Neural cell (in vitro differentiated cells): ENCODE results near the gene FOXK1.

Source experiments
- EZH2 ChIP-seq: fragments of 200-600, 300-800 bp; shearing (Covaris generic), sonication (generic); IDR thresholded peaks from 2 replicates; pipeline ENCODE4 v1.6.1; 2014; ENCODE audit warnings: antibody characterized with exemption, low read length, borderline replicate concordance, mild to moderate bottlenecking; ENCODE audit not compliant: insufficient read depth, poor library complexity, severe bottlenecking
- MXI1 ChIP-seq: fragments of 450-650 bp; conservative IDR thresholded peaks from 2 replicates; pipeline ENCODE4 v1.6.1; 2014; ENCODE audit warnings: antibody characterized with exemption, mild to moderate bottlenecking; ENCODE audit not compliant: poor library complexity, severe bottlenecking
- POLR2AphosphoS5 ChIP-seq: IDR thresholded peaks from 2 replicates; pipeline ENCODE4 v1.6.1; 2012
- TAF1 ChIP-seq: IDR thresholded peaks from 2 replicates; pipeline ENCODE4 v1.6.1; 2012; ENCODE audit warnings: low read depth
- TF ChIP-seq, protein P1 (sequence below): IDR thresholded peaks from 2 replicates; pipeline ENCODE4 v1.6.1; 2012; ENCODE audit warnings: borderline replicate concordance
- TF ChIP-seq, protein P2 (sequence below): fragments of 450-650 bp; IDR thresholded peaks from 2 replicates; pipeline ENCODE4 v1.5.1; 2014; ENCODE audit warnings: antibody characterized with exemption, mild to moderate bottlenecking, moderate library complexity; ENCODE audit not compliant: poor library complexity, severe bottlenecking

DNA sequence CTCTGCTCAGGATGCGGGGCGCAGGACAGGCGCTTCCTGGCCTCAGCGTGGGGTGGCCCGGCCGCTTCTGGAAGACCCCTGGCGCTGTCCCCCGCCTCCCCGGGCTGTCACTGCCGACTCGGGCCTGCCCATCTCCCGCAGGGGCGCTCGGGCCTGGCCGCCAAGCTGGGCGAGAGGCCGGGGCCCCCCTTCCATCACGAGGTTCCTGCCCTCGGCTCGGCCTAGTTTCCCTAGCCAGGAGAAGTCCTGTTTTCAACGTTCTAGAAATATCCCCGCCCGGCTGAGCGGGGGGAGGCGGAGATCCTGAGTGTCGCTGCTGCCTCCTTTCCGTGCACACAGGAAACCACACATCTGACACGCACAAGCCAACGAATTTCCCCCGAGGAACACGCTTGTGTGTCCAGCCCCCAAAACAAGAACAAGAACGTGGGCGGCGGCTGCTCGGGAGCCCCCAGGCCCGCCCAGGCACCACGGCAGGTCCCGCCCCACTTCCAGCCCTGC, 127.0 kb downstream of the FOXK1 start:
- TF ChIP-seq EZH2 (no peak), TAF1 (no peak), POLR2AphosphoS5 (no peak), MXI1 (no peak)
- TF ChIP-seq, protein P1, sequence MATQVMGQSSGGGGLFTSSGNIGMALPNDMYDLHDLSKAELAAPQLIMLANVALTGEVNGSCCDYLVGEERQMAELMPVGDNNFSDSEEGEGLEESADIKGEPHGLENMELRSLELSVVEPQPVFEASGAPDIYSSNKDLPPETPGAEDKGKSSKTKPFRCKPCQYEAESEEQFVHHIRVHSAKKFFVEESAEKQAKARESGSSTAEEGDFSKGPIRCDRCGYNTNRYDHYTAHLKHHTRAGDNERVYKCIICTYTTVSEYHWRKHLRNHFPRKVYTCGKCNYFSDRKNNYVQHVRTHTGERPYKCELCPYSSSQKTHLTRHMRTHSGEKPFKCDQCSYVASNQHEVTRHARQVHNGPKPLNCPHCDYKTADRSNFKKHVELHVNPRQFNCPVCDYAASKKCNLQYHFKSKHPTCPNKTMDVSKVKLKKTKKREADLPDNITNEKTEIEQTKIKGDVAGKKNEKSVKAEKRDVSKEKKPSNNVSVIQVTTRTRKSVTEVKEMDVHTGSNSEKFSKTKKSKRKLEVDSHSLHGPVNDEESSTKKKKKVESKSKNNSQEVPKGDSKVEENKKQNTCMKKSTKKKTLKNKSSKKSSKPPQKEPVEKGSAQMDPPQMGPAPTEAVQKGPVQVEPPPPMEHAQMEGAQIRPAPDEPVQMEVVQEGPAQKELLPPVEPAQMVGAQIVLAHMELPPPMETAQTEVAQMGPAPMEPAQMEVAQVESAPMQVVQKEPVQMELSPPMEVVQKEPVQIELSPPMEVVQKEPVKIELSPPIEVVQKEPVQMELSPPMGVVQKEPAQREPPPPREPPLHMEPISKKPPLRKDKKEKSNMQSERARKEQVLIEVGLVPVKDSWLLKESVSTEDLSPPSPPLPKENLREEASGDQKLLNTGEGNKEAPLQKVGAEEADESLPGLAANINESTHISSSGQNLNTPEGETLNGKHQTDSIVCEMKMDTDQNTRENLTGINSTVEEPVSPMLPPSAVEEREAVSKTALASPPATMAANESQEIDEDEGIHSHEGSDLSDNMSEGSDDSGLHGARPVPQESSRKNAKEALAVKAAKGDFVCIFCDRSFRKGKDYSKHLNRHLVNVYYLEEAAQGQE = no peak
- TF ChIP-seq, protein P2, sequence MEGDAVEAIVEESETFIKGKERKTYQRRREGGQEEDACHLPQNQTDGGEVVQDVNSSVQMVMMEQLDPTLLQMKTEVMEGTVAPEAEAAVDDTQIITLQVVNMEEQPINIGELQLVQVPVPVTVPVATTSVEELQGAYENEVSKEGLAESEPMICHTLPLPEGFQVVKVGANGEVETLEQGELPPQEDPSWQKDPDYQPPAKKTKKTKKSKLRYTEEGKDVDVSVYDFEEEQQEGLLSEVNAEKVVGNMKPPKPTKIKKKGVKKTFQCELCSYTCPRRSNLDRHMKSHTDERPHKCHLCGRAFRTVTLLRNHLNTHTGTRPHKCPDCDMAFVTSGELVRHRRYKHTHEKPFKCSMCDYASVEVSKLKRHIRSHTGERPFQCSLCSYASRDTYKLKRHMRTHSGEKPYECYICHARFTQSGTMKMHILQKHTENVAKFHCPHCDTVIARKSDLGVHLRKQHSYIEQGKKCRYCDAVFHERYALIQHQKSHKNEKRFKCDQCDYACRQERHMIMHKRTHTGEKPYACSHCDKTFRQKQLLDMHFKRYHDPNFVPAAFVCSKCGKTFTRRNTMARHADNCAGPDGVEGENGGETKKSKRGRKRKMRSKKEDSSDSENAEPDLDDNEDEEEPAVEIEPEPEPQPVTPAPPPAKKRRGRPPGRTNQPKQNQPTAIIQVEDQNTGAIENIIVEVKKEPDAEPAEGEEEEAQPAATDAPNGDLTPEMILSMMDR = no peak
